Right lobe of liver (tissue), 6 donors: Measurements from ENCODE around the gene PRKCG. TPM values are rescaled to one million over a fixed set of nuclear protein-coding genes. Genes with fewer than 3 reads are reported as not detected.
"Not testable (repeated sequence)": the region's sequence is repeated elsewhere in the genome, so short reads cannot be mapped to it uniquely, and the experiment has no call there.

Source experiments
- ATAC-seq, 4 donors: fragments of 200-7000 bp; cut with Tn5 transposase; one replicate each; pipeline ENCODE4 v1.9.1; 2020; ENCODE audit warnings: mild to moderate bottlenecking in 4 of 4, moderate library complexity in 4 of 4
- DNase-seq, 3 donors: peaks; one replicate each; pipeline ENCODE4 v3.0.0-alpha.2; 2020
- H3K27ac ChIP-seq, 3 donors: fragments of 200-600 bp; one replicate each; pipeline ENCODE4 v1.8.0; 2022
- H3K27me3 ChIP-seq, 2 donors: fragments of 200-600 bp; one replicate each; pipeline ENCODE4 v1.8.0; 2022
- H3K36me3 ChIP-seq, 4 donors: fragments of 200-600 bp; sonication (generic) in 1 of 4; one replicate each; pipeline versions ENCODE4 v1.5.1 to v1.8.0; 2017 to 2022; ENCODE audit warnings: control low read depth in 1 of 4
- H3K4me1 ChIP-seq, 4 donors: fragments of 200-600 bp; sonication (generic) in 1 of 4; one replicate each; pipeline versions ENCODE4 v1.5.1 to v1.8.0; 2017 to 2022; ENCODE audit warnings: control low read depth in 1 of 4
- H3K4me3 ChIP-seq, 3 donors: fragments of 200-600 bp; one replicate each; pipeline ENCODE4 v1.8.0; 2022
- H3K9me3 ChIP-seq, 4 donors: fragments of 200-600 bp; sonication (generic) in 1 of 4; one replicate each; pipeline versions ENCODE4 v1.5.1 to v1.8.0; 2017 to 2022; ENCODE audit warnings: control low read depth in 1 of 4
- CTCF ChIP-seq, 4 donors: fragments of 200-600 bp in 3 of 4; fragments of 450-650 bp in 1 of 4; IDR thresholded peaks; one replicate each; pipeline versions ENCODE4 v1.5.1 to v1.8.0; 2016 to 2022; ENCODE audit warnings: antibody characterized with exemption in 4 of 4, mild to moderate bottlenecking in 2 of 4
- POLR2A ChIP-seq: fragments of 450-650 bp; IDR thresholded peaks from one replicate; pipeline ENCODE4 v1.6.1; 2017; ENCODE audit warnings: antibody characterized with exemption, mild to moderate bottlenecking
- WGBS: methylation state at CpG from one replicate; pipeline ENCODE4 v1.1.6; 2018; ENCODE audit warnings: low coverage, low lambda C conversion rate; ENCODE audit not compliant: insufficient coverage; ENCODE audit errors: missing lambda C conversion rate; 5-methylcytosine and 5-hydroxymethylcytosine counted together
- intact Hi-C, 2 donors: fragments of 100-400 bp; cut with DNase I; formaldehyde crosslinking; loops; one replicate each; pipeline versions ENCODE4 v1.11.2 to v1.14.1; 2022
- long read RNA-seq: library from polyadenylated mRNA; unstranded; transcript quantifications from one replicate; pipeline ENCODE4 v2.0.0, GENCODE V29; 2019
- total RNA-seq, 6 experiments: library from RNA; depleted of rRNA in 2 of 6; stranded (reverse); fragments of >200 nt in 2 of 6; fragmentation: NEBNext Ultra II Directional in 3 of 6; extraction: Animal tissue kit (Norgen Biotek cat#: 25700) in 3 of 6; gene quantifications; one replicate each; pipeline versions ENCODE4 v1.1.0 to v1.2.4, GENCODE V29; 2016 to 2023
- donor health status: DM: no; HTN: yes; CAD: no.
- donor health status: DM: no; HTN: no; CAD: no.
- donor health status: DM: no; HTN: no; CAD: no.
- donor health status: DM: no; HTN: yes; CAD: no.
- donor health status: DM: no; HTN: yes; CAD: no.

The PRKCG gene
- not detected for total RNA-seq
- long read RNA-seq = 0 reads

- peaks cover 0 to 11% of the 10 kb centered on the region in 2 donors for H3K27me3 ChIP-seq
- H3K4me3 ChIP-seq = peak within 1 kb of the TSS in 1 of 3 donors; percentile 21
- no peak within 1 kb of the TSS for H3K27ac ChIP-seq
Measured at GRCh38 chr19:53881482-53882390, at the start of gene PRKCG. TSS of gene PRKCG (plus strand) at chr19:53882197. CDS start at chr19:53882495, 298 bp downstream.

GRCh38 chr19:53832861-53833260, 49.1 kb upstream of the PRKCG start:
- ATAC-seq, H3K27ac ChIP-seq, H3K9me3 ChIP-seq, H3K4me3 ChIP-seq, DNase-seq, H3K27me3 ChIP-seq, H3K36me3 ChIP-seq, H3K4me1 ChIP-seq, intact Hi-C loops: not testable (repeated sequence)
- 18% methylated on average over 7 of the region's 13 CpGs for WGBS

More at GRCh38 chr19:53881482-53882390, at the start of gene PRKCG:
- DNase-seq (peak in 2 of 3 donors; percentile 49 to 53), ATAC-seq (peak; percentile 43 to 48 (median 46))
- TF ChIP-seq POLR2A = no peak
- TF ChIP-seq CTCF (IDR thresholded peaks at IDR 0.05) = peak; percentile 45 to 55 (median 48)
- 3% methylated on average over 22 of the region's 49 CpGs for WGBS
- Histone ChIP-seq H3K4me1 (peaks cover 0 to 11% (median 0%) of the 10 kb centered on the region in 4 donors), H3K36me3 (no peaks in the 10 kb centered on the region), H3K9me3 (no peaks in the 10 kb centered on the region)
- intact Hi-C loops = no loop called here

GRCh38 chr19:53838446-53838845, 43.6 kb upstream of the PRKCG start:
- DNase-seq, intact Hi-C loops, H3K27ac ChIP-seq, H3K9me3 ChIP-seq, H3K4me3 ChIP-seq, H3K27me3 ChIP-seq, ATAC-seq, H3K36me3 ChIP-seq, H3K4me1 ChIP-seq: not testable (repeated sequence)
- WGBS = 69% methylated on average over 5 of the region's 5 CpGs

GRCh38 chr19:53840241-53840640, 41.8 kb upstream of the PRKCG start:
- DNase-seq, H3K9me3 ChIP-seq, H3K4me3 ChIP-seq, H3K27ac ChIP-seq, H3K36me3 ChIP-seq, H3K4me1 ChIP-seq, ATAC-seq, H3K27me3 ChIP-seq: not testable (repeated sequence)
- intact Hi-C loops = loop anchor here in 1 of 2 donors (10.0 kb wide), 1 partner anchor 185 kb away; no protein-coding TSS in a partner anchor
- WGBS = 72% methylated on average over 9 of the region's 12 CpGs

GRCh38 chr19:53840914-53841313, 41.1 kb upstream of the PRKCG start:
- H3K27me3 ChIP-seq, H3K4me3 ChIP-seq, H3K36me3 ChIP-seq, H3K4me1 ChIP-seq, ATAC-seq, H3K27ac ChIP-seq, H3K9me3 ChIP-seq, DNase-seq: not testable (repeated sequence)
- WGBS = 61% methylated on average over 3 of the region's 4 CpGs
- intact Hi-C loops = loop anchor here in 1 of 2 donors (10.0 kb wide), 1 partner anchor 184 kb away; no protein-coding TSS in a partner anchor

GRCh38 chr19:53844849-53845246, 37.1 kb upstream of the PRKCG start:
- Histone ChIP-seq H3K27me3 (no peaks in the 10 kb centered on the region), H3K4me3 (no peak overlapping the region), H3K9me3 (no peaks in the 10 kb centered on the region), H3K27ac (no peak overlapping the region), H3K4me1 (no peaks in the 10 kb centered on the region), H3K36me3 (no peaks in the 10 kb centered on the region)
- intact Hi-C loops = loop anchor here in 1 of 2 donors (10.0 kb wide), 1 partner anchor 180 kb away; no protein-coding TSS in a partner anchor
- 55% methylated on average over 9 of the region's 9 CpGs for WGBS
- ATAC-seq = peak in 1 of 4 donors; percentile 36
- DNase-seq = no peak
- no peak for TF ChIP-seq CTCF (IDR thresholded peaks at IDR 0.05)
- no peak for TF ChIP-seq POLR2A
